AG08396 (cell line): ENCODE measurements around the gene ACOT13.
"Not testable (repeated sequence)": the region's sequence is repeated elsewhere in the genome, so short reads cannot be mapped to it uniquely, and the experiment has no call there.

ENCODE experiments used
- DNase-seq: peaks from one replicate; pipeline ENCODE4 v3.0.0; 2012; ENCODE audit warnings: low spot score, mixed read lengths

Gene ACOT13

DNA sequence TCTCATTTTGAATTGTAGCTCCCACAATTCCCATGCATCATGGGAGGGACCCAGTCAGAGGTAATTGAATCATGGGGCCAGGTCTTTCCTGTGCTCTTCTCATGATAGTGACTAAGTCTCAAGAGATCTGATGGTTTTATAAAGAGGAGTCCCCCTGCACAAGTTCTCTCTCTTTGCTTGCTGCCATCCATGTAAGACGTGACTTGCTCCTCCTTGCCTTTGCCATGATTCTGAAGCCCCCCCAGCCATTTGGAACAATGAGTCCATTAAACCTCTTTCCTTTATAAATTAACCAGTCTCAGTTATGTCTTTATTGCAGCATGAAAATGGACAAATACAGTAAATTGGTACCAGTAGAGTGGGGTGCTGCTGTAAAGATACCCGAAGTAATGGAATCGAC is 63.8 kb downstream of the ACOT13 start:
- DNase-seq, result not testable (repeated sequence)

DNA sequence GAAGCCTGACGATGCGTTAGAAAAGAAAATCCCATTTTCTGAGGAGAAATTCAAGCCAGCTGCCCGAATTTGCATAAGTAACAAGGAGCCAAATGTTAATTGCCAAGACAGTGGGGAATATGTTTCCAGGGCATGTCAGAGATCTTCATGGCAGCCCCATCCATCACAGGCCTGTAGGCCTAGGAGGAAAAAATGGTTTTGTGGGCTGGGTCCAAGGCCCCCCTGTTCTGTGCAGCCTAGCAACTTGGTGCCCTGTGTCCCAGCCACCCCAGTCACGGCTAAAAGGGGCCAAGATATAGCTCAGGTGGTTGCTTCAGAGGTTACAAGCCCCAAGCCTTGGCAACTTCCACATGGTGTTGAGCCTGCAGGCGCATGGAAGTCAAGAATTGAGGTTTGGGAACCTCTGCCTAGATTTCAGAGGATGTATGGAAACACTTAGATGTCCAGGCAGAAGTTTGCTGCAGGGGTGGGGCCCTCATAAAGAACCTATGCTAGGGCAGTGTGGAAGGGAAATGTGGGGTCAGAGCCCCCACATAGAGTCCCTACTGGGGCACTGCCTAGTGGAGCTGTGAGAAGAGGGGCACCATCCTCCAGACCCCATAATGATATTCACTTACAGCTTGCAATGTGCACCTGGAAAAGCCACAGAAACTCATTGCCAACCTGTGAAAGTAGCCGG is 64.7 kb downstream of the ACOT13 start:
- not testable (repeated sequence) for DNase-seq

DNA sequence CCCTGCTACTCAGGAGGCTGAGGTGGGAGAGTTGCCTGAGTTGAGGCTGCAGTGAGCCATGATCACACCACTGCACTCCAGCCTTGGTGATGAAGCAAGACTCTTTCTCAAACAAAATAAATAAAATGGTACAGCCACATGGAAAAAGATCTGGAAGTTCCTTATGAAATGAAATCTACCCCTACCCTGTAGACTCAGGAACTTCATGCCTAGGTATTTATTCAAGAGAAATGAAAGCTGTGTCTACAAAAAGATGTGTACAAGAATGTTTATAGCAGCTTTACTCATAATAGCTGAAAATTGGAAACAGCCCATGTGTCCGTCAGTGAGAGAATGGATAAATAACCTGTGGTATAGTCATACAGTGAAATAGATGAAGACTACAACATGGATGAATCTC is 67.3 kb downstream of the ACOT13 start:
- no peak for DNase-seq

GRCh38 chr6:24734710-24735109 is 67.8 kb downstream of the ACOT13 start:
- not testable (repeated sequence) for DNase-seq

GRCh38 chr6:24738741-24739140 is 71.9 kb downstream of the ACOT13 start:
- no peak for DNase-seq

DNA sequence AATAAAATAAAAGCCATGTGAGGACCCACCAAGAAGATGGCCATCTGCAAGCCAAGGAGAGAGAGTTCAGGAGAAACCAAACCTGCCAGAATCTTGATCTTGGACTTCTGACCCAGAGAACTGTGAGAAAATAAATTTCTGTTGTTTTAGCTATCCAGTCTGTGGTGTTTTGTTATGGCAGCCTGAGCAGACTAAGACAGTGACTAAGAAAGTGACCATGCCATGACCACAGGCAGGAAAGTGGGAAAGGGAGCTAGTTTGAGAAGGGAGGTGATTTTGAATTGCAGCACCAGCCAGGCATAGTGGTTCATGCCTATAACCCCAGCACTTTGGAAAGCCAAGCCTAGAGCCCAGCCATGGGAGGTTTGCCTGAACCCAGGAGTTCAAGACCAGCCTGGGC is 74.0 kb downstream of the ACOT13 start:
- no peak for DNase-seq

DNA sequence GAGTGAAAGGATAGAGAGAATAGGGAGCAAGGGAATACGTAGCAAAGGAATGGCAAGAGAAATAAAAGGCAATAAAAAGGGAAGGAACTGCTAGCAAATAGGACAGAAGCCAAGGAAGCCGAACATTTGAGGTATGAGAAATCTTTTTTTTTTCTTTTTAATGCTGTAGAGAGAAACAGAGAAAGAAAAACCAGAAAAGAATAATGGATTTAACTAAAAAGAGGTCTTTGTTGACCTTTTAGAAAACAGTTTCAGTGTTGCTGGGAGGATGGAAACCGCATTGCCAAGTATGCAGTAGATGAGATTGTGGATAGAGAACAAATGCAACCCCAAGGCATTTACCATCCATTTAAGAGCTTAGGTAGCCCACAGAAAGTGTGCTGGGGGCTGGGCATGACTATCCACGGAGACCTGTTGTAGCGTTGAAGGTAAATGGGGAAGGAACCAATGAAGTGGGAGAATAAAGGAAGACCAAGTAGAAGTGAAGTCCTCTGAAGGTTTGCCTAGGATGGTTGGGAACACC is 75.4 kb downstream of the ACOT13 start:
- DNase-seq, result no peak

DNA sequence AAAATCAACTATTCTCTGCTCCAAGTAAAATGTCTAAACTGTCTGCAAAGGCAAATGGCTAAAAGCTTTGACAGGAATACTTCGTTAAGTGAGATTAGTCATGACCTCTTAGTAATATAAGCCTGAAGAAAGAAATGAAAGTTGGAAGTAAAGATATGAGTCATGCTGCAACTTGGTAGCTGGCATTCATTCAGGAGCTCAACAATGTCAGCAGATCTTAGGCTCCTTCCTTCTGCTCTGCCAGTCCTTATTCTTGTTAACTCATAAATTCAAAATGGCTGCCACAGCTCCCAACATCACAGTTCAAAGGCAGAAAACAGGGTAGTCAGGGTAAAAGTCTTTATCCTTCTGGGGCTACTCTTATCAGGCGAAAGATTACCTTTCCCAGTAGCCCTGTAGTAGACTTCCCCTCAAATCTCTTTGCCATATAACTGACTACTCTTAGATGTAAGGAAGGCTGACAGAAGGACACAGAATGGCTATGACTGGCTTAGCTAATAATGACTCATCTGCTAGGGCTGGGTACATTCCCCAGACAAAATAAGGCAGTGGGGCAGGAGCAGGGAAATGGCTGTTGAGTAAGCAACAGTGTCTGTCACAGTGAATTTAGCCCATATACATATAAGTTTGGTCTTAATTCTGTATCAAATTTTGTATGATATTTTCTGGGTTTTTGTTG is 76.5 kb downstream of the ACOT13 start:
- DNase-seq, result peak; percentile 78

- no peak for DNase-seq
Observed at GRCh38 chr6:24743944-24744335, 77.1 kb downstream of the ACOT13 start.

- no peak for DNase-seq
Observed at GRCh38 chr6:24744911-24745310, 78.0 kb downstream of the ACOT13 start.

DNA sequence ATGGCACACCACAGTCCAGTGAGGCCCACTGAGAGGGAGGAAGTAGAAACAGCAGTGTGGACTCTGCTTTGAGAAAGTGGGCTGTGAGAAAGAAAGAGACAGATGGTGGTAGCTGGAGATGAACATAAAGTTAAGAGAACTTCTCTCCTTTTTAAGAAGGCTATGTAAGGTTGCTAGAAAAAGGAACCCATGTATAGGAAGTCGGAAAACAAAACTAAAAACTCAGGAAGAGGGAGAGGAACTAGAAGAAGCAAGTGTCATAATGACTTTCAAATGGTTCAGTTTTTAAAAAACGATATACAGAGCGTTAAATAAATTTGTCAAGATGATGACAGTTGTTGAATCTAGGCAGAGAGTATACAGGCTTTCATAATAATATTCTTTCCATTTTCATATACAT is 82.4 kb downstream of the ACOT13 start:
- DNase-seq, result no peak

DNA sequence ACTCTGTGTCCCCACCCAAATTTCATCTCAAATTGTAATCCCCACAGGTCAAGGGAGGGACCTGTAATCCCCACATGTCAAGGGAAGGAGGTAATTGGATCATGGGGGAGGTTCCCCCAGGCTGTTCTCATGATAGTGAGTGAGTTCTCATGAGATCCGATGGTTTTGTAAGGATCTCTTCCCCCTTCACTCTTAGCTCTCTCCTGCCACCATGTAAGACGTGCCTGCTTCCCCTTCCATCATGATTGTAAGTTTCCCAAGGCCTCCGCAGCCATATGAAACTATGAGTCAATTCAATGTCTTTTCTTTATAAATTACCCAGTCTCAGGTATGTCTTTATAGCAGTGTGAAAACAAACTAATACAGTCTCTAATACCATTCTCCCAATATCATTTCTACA is 84.0 kb downstream of the ACOT13 start:
- DNase-seq, result not testable (repeated sequence)

- no peak for DNase-seq
Observed at GRCh38 chr6:24752503-24752902, 85.6 kb downstream of the ACOT13 start.

- DNase-seq, result no peak
Observed at GRCh38 chr6:24752917-24753492, 86.1 kb downstream of the ACOT13 start.

DNA sequence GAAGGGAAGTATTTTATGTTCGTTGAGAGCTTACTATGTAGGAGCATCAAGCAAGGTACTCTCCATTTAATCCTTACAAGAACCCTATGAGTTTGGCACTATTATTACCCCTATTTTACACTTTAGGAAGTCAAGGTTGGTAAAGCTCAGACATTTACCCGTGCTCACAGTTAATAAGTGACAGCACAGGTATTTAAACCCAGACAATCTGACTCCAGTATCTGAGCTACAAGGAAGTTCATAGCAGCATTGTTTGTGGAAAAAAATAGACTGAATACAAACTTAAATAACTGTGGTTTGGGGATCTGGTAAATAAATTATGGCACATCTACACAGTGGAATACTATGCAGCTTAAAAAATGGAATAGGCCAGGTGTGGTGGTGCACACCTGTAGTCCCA is 86.7 kb downstream of the ACOT13 start:
- DNase-seq, result no peak

- DNase-seq, result not testable (repeated sequence)
Observed at GRCh38 chr6:24754378-24754777, 87.5 kb downstream of the ACOT13 start.
